ENCODE measurements around the gene PRPF40A.

Gene PRPF40A

DNA sequence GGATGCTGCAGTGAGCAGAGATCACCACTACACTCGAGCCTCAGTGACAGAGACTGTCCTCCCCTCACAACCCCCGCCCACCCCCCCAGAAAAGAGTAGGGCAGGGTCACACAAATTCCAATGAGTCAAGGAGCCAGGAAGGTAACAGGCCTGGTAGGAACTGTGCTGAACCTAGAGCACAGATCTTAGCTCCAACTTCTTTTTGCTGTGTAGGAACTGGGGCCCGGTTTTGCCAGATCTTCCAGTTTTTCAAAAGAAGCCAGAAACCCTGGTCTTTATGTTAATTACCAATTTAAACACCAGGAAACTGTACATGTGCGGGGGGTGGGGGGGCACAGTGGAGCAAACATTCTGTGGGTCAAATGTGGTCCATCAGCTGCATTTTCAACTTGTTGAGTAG, 71.0 kb downstream of the PRPF40A start:
- Histone ChIP-seq H3K36me3 (ENCODE audit: control insufficient read depth in 5 of 5, insufficient read depth in 5 of 5, low read length in 5 of 5) (peaks cover 20 to 52% (median 36%) of the 10 kb centered on the region in 5 donors), H3K4me1 (ENCODE audit: control insufficient read depth in 5 of 5, insufficient read depth in 5 of 5, low read length in 5 of 5) (peaks cover 4 to 26% (median 17%) of the 10 kb centered on the region in 5 donors), H3K27me3 (ENCODE audit: control insufficient read depth in 5 of 5, insufficient read depth in 4 of 5, low read length in 5 of 5) (no peaks in the 10 kb centered on the region), H3K4me3 (ENCODE audit: low read depth in 1 of 5, low read length in 5 of 5) (no peak overlapping the region), H3K27ac (ENCODE audit: low read depth, low read length) (peak overlapping the region; percentile 58), H3K9ac (ENCODE audit: low read length in 5 of 5) (no peak overlapping the region), H3K9me3 (ENCODE audit: control insufficient read depth in 5 of 5, low read length in 5 of 5) (no peaks in the 10 kb centered on the region)

- Histone ChIP-seq H3K27me3 (ENCODE audit: control insufficient read depth in 5 of 5, insufficient read depth in 4 of 5, low read length in 5 of 5) (no peaks in the 10 kb centered on the region), H3K9ac (ENCODE audit: low read length in 5 of 5) (no peak overlapping the region), H3K9me3 (ENCODE audit: control insufficient read depth in 5 of 5, low read length in 5 of 5) (no peaks in the 10 kb centered on the region), H3K4me1 (ENCODE audit: control insufficient read depth in 5 of 5, insufficient read depth in 5 of 5, low read length in 5 of 5) (peaks cover 4 to 26% (median 17%) of the 10 kb centered on the region in 5 donors), H3K4me3 (ENCODE audit: low read depth in 1 of 5, low read length in 5 of 5) (no peak overlapping the region), H3K27ac (ENCODE audit: low read depth, low read length) (no peak overlapping the region), H3K36me3 (ENCODE audit: control insufficient read depth in 5 of 5, insufficient read depth in 5 of 5, low read length in 5 of 5) (peaks cover 34 to 62% (median 54%) of the 10 kb centered on the region in 5 donors)
Measured at GRCh38 chr2:152644189-152644873, 72.9 kb downstream of the PRPF40A start.

- peaks cover 27 to 76% (median 67%) of the 10 kb centered on the region in 5 donors for H3K36me3 ChIP-seq (ENCODE audit: control insufficient read depth in 5 of 5, insufficient read depth in 5 of 5, low read length in 5 of 5)
- H3K9ac ChIP-seq (ENCODE audit: low read length in 5 of 5), result no peak overlapping the region
- H3K9me3 ChIP-seq (ENCODE audit: control insufficient read depth in 5 of 5, low read length in 5 of 5), result no peaks in the 10 kb centered on the region
- no peaks in the 10 kb centered on the region for H3K27me3 ChIP-seq (ENCODE audit: control insufficient read depth in 5 of 5, insufficient read depth in 4 of 5, low read length in 5 of 5)
- no peak overlapping the region for H3K4me3 ChIP-seq (ENCODE audit: low read depth in 1 of 5, low read length in 5 of 5)
- no peak overlapping the region for H3K27ac ChIP-seq (ENCODE audit: low read depth, low read length)
- peaks cover 0 to 7% (median 0%) of the 10 kb centered on the region in 5 donors for H3K4me1 ChIP-seq (ENCODE audit: control insufficient read depth in 5 of 5, insufficient read depth in 5 of 5, low read length in 5 of 5)
Measured at GRCh38 chr2:152638590-152638989, 78.7 kb downstream of the PRPF40A start.

- H3K4me3 ChIP-seq (ENCODE audit: low read depth in 1 of 5, low read length in 5 of 5), result no peak overlapping the region
- H3K36me3 ChIP-seq (ENCODE audit: control insufficient read depth in 5 of 5, insufficient read depth in 5 of 5, low read length in 5 of 5), result peaks cover 27 to 76% (median 66%) of the 10 kb centered on the region in 5 donors
- no peaks in the 10 kb centered on the region for H3K9me3 ChIP-seq (ENCODE audit: control insufficient read depth in 5 of 5, low read length in 5 of 5)
- H3K4me1 ChIP-seq (ENCODE audit: control insufficient read depth in 5 of 5, insufficient read depth in 5 of 5, low read length in 5 of 5), result peaks cover 0 to 7% (median 0%) of the 10 kb centered on the region in 5 donors
- H3K27ac ChIP-seq (ENCODE audit: low read depth, low read length), result no peak overlapping the region
- H3K27me3 ChIP-seq (ENCODE audit: control insufficient read depth in 5 of 5, insufficient read depth in 4 of 5, low read length in 5 of 5), result no peaks in the 10 kb centered on the region
- H3K9ac ChIP-seq (ENCODE audit: low read length in 5 of 5), result no peak overlapping the region
Measured at GRCh38 chr2:152638056-152638455, 79.2 kb downstream of the PRPF40A start.

DNA sequence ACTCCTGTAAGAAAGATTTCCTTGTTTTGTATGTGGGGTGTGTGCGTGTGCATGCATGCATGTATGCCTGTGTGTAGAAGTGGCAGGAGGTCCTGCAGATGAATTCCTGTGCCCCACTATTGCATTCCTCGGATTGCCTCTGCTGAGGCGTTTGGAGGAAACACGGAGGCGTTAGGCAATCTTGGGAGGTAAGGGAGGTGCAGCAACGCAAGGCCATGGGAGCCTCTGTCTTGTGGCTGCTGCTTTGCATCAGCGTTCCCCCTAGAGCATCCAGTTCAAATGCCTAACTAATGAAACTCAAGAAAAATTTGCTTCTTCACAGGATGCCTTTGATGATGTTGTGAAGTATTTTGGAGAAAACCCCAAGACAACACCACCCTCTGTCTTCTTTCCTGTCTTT, 80.0 kb downstream of the PRPF40A start:
- no peaks in the 10 kb centered on the region for H3K9me3 ChIP-seq (ENCODE audit: control insufficient read depth in 5 of 5, low read length in 5 of 5)
- H3K9ac ChIP-seq (ENCODE audit: low read length in 5 of 5), result no peak overlapping the region
- H3K27ac ChIP-seq (ENCODE audit: low read depth, low read length), result no peak overlapping the region
- no peaks in the 10 kb centered on the region for H3K27me3 ChIP-seq (ENCODE audit: control insufficient read depth in 5 of 5, insufficient read depth in 4 of 5, low read length in 5 of 5)
- H3K4me1 ChIP-seq (ENCODE audit: control insufficient read depth in 5 of 5, insufficient read depth in 5 of 5, low read length in 5 of 5), result peaks cover 0 to 7% (median 0%) of the 10 kb centered on the region in 5 donors
- no peak overlapping the region for H3K4me3 ChIP-seq (ENCODE audit: low read depth in 1 of 5, low read length in 5 of 5)
- H3K36me3 ChIP-seq (ENCODE audit: control insufficient read depth in 5 of 5, insufficient read depth in 5 of 5, low read length in 5 of 5), result peaks cover 33 to 77% (median 70%) of the 10 kb centered on the region in 5 donors

DNA sequence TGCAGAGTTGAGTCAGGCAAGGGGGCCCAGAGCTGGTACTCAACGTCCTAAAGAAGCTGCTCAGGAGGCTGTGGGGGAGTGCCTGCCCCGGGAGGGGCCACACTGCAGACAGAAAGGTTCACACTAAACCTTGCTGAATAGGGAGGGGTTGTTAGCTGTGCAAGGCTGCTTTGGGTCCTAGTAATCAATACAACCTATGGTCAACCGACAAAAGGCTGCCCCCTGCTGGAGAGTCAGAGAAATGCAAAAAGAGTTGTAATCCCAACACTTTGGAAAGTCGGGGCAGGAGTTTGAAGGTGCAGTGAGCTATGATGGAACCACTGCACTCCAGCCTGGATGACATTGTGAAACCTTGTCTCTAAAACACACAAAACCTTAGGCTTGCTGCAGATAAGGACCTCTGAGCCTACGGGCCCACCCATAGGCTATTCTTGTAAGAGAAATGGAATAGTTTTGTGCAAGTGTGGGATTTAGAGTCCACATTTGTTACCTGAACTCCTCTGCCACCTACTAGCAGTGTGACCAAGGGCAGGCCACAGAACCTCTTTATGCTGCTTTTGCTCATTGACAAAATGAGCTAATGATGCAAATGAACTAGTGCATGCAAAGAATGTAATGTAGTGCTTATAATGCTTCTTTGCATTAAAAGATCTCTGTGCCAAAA, 81.5 kb downstream of the PRPF40A start:
- no peak overlapping the region for H3K27ac ChIP-seq (ENCODE audit: low read depth, low read length)
- H3K9me3 ChIP-seq (ENCODE audit: control insufficient read depth in 5 of 5, low read length in 5 of 5), result no peaks in the 10 kb centered on the region
- peaks cover 0 to 7% (median 0%) of the 10 kb centered on the region in 5 donors for H3K4me1 ChIP-seq (ENCODE audit: control insufficient read depth in 5 of 5, insufficient read depth in 5 of 5, low read length in 5 of 5)
- peaks cover 32 to 78% (median 67%) of the 10 kb centered on the region in 5 donors for H3K36me3 ChIP-seq (ENCODE audit: control insufficient read depth in 5 of 5, insufficient read depth in 5 of 5, low read length in 5 of 5)
- H3K4me3 ChIP-seq (ENCODE audit: low read depth in 1 of 5, low read length in 5 of 5), result no peak overlapping the region
- H3K9ac ChIP-seq (ENCODE audit: low read length in 5 of 5), result no peak overlapping the region
- H3K27me3 ChIP-seq (ENCODE audit: control insufficient read depth in 5 of 5, insufficient read depth in 4 of 5, low read length in 5 of 5), result no peaks in the 10 kb centered on the region

DNA sequence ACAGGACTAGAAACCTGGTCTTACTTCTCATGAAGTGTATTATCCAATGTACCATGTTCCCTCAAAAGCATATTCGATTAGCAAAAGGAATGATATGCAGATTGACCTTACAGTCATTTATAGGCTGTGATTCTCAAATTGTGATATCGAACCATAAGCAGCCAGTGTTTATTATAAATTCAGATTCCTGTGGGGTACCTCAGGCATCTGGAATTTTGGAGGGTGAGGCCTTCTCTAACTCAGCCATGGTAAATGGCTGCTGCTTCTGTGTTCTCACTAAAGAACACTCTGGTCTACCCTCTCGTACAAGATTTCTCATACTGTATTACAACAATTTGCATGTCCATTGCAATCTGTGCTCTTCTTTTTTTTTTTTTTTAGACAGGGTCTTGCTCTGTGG, 84.5 kb downstream of the PRPF40A start:
- H3K36me3 ChIP-seq (ENCODE audit: control insufficient read depth in 5 of 5, insufficient read depth in 5 of 5, low read length in 5 of 5), result peaks cover 35 to 72% (median 66%) of the 10 kb centered on the region in 5 donors
- H3K27ac ChIP-seq (ENCODE audit: low read depth, low read length), result no peak overlapping the region

DNA sequence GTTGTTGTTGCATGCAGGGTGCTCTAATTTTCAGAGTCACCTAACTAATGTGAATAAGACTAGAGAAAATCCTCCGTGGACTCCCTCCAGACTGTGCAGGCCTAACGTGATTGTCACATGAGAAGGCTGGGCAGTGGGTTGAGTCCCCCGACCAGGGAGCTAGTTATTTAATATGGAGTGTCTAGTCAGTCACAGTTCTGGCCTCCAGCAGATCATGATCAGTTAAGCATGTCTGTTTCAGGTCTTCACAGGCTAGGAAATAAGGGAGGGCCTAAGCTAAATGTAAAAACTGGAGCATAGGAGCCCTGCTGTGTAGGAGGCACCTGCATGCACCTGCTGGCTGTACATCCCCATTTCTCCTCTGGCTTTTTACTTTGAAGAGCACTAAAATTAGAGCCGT, 86.8 kb downstream of the PRPF40A start:
- peaks cover 0 to 7% (median 0%) of the 10 kb centered on the region in 5 donors for H3K4me1 ChIP-seq (ENCODE audit: control insufficient read depth in 5 of 5, insufficient read depth in 5 of 5, low read length in 5 of 5)
- no peaks in the 10 kb centered on the region for H3K27me3 ChIP-seq (ENCODE audit: control insufficient read depth in 5 of 5, insufficient read depth in 4 of 5, low read length in 5 of 5)
- peaks cover 41 to 59% (median 53%) of the 10 kb centered on the region in 5 donors for H3K36me3 ChIP-seq (ENCODE audit: control insufficient read depth in 5 of 5, insufficient read depth in 5 of 5, low read length in 5 of 5)
- H3K9me3 ChIP-seq (ENCODE audit: control insufficient read depth in 5 of 5, low read length in 5 of 5), result no peaks in the 10 kb centered on the region
- H3K4me3 ChIP-seq (ENCODE audit: low read depth in 1 of 5, low read length in 5 of 5), result no peak overlapping the region
- no peak overlapping the region for H3K9ac ChIP-seq (ENCODE audit: low read length in 5 of 5)
- no peak overlapping the region for H3K27ac ChIP-seq (ENCODE audit: low read depth, low read length)

More for the DNA sequence above, 84.5 kb downstream of the PRPF40A start:
- no peak overlapping the region for H3K9ac ChIP-seq (ENCODE audit: low read length in 5 of 5)
- no peak overlapping the region for H3K4me3 ChIP-seq (ENCODE audit: low read depth in 1 of 5, low read length in 5 of 5)
- H3K9me3 ChIP-seq (ENCODE audit: control insufficient read depth in 5 of 5, low read length in 5 of 5), result no peaks in the 10 kb centered on the region
- H3K27me3 ChIP-seq (ENCODE audit: control insufficient read depth in 5 of 5, insufficient read depth in 4 of 5, low read length in 5 of 5), result no peaks in the 10 kb centered on the region
- peaks cover 0 to 7% (median 0%) of the 10 kb centered on the region in 5 donors for H3K4me1 ChIP-seq (ENCODE audit: control insufficient read depth in 5 of 5, insufficient read depth in 5 of 5, low read length in 5 of 5)

- H3K4me1 ChIP-seq (ENCODE audit: control insufficient read depth in 5 of 5, insufficient read depth in 5 of 5, low read length in 5 of 5), result peaks cover 0 to 7% (median 0%) of the 10 kb centered on the region in 5 donors
- H3K4me3 ChIP-seq (ENCODE audit: low read depth in 1 of 5, low read length in 5 of 5), result no peak overlapping the region
- no peak overlapping the region for H3K9ac ChIP-seq (ENCODE audit: low read length in 5 of 5)
- no peaks in the 10 kb centered on the region for H3K9me3 ChIP-seq (ENCODE audit: control insufficient read depth in 5 of 5, low read length in 5 of 5)
- no peaks in the 10 kb centered on the region for H3K27me3 ChIP-seq (ENCODE audit: control insufficient read depth in 5 of 5, insufficient read depth in 4 of 5, low read length in 5 of 5)
- H3K27ac ChIP-seq (ENCODE audit: low read depth, low read length), result no peak overlapping the region
- peaks cover 46 to 59% (median 54%) of the 10 kb centered on the region in 5 donors for H3K36me3 ChIP-seq (ENCODE audit: control insufficient read depth in 5 of 5, insufficient read depth in 5 of 5, low read length in 5 of 5)
Measured at GRCh38 chr2:152629202-152629601, 88.1 kb downstream of the PRPF40A start.

DNA sequence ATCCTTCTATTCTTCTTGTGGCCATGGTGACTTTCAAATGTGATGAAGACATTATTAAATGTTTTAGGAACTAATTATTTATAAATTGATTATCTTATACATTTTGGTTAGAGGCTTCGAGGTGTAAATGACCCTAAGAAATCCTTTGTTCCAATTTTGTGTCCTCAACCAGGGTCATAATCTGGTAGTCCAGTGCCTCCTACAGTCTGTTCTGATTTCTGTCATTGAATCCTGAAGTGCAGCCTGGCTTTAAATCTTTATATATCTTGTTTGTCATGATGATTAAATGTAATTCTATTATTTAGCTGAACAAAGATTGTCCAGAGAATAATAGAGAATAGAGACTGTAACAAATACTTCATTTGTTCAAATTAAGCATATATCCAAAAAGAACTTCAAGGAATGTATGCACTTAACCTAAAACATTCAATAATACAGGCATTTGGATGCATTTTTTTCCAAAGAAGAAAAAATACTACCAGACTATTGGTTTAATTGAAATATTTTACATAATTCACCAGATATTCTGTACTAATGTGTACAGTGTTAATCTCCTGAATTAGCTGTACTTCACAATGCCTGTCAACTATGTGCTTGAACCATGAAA, 89.8 kb downstream of the PRPF40A start:
- Histone ChIP-seq H3K27ac (ENCODE audit: low read depth, low read length) (no peak overlapping the region), H3K9me3 (ENCODE audit: control insufficient read depth in 5 of 5, low read length in 5 of 5) (no peaks in the 10 kb centered on the region), H3K36me3 (ENCODE audit: control insufficient read depth in 5 of 5, insufficient read depth in 5 of 5, low read length in 5 of 5) (peaks cover 35 to 47% (median 39%) of the 10 kb centered on the region in 5 donors), H3K27me3 (ENCODE audit: control insufficient read depth in 5 of 5, insufficient read depth in 4 of 5, low read length in 5 of 5) (no peaks in the 10 kb centered on the region), H3K9ac (ENCODE audit: low read length in 5 of 5) (no peak overlapping the region), H3K4me1 (ENCODE audit: control insufficient read depth in 5 of 5, insufficient read depth in 5 of 5, low read length in 5 of 5) (peaks cover 0 to 9% (median 5%) of the 10 kb centered on the region in 5 donors), H3K4me3 (ENCODE audit: low read depth in 1 of 5, low read length in 5 of 5) (no peak overlapping the region)

All from subcutaneous abdominal adipose tissue (tissue), 5 donors.